ENCODE results near the gene COP1.
A peak's percentile ranks its signal among the peaks of the same experiment; 100 is the strongest.

COP1 gene

GRCh38 chr1:176225911-176226310 is 18.8 kb upstream of the COP1 start:
- no peak for DNase-seq (ENCODE audit: low read depth in 2 of 2)
- H3K4me3 ChIP-seq (replicated peaks in 1 of 2; ENCODE audit: low read depth in 2 of 2, low read length in 2 of 2): no peak overlapping the region
- TF ChIP-seq CTCF (IDR thresholded peaks at IDR 0.05; ENCODE audit: low read depth, low read length): no peak

- no peak for TF ChIP-seq CTCF (IDR thresholded peaks at IDR 0.05; ENCODE audit: low read depth, low read length)
- DNase-seq (ENCODE audit: low read depth in 2 of 2): no peak
Measured at GRCh38 chr1:176225479-176225875, 18.4 kb upstream of the COP1 start.

GRCh38 chr1:176222196-176222595 is 15.1 kb upstream of the COP1 start:
- DNase-seq (ENCODE audit: low read depth in 2 of 2): peak in 1 of 2 donors; percentile 22
- H3K4me3 ChIP-seq (replicated peaks in 1 of 2; ENCODE audit: low read depth in 2 of 2, low read length in 2 of 2): no peak overlapping the region
- TF ChIP-seq CTCF (IDR thresholded peaks at IDR 0.05; ENCODE audit: low read depth, low read length): no peak

More at GRCh38 chr1:176225479-176225875, 18.4 kb upstream of the COP1 start:
- no peak overlapping the region for H3K4me3 ChIP-seq (replicated peaks in 1 of 2; ENCODE audit: low read depth in 2 of 2, low read length in 2 of 2)

- TF ChIP-seq CTCF (IDR thresholded peaks at IDR 0.05; ENCODE audit: low read depth, low read length): no peak
Measured at GRCh38 chr1:176220100-176220689, 13.1 kb upstream of the COP1 start.

GRCh38 chr1:176217461-176218099 is 10.5 kb upstream of the COP1 start:
- TF ChIP-seq CTCF (IDR thresholded peaks at IDR 0.05; ENCODE audit: low read depth, low read length): no peak
- no peak for DNase-seq (ENCODE audit: low read depth in 2 of 2)
- H3K4me3 ChIP-seq (replicated peaks in 1 of 2; ENCODE audit: low read depth in 2 of 2, low read length in 2 of 2): no peak overlapping the region

More at GRCh38 chr1:176220100-176220689, 13.1 kb upstream of the COP1 start:
- no peak overlapping the region for H3K4me3 ChIP-seq (replicated peaks in 1 of 2; ENCODE audit: low read depth in 2 of 2, low read length in 2 of 2)
- DNase-seq (ENCODE audit: low read depth in 2 of 2): no peak

- no peak for TF ChIP-seq CTCF (IDR thresholded peaks at IDR 0.05; ENCODE audit: low read depth, low read length)
- no peak overlapping the region for H3K4me3 ChIP-seq (replicated peaks in 1 of 2; ENCODE audit: low read depth in 2 of 2, low read length in 2 of 2)
- no peak for DNase-seq (ENCODE audit: low read depth in 2 of 2)
Measured at GRCh38 chr1:176216031-176216430, 8.9 kb upstream of the COP1 start.

All from cardiac fibroblast (primary cell).